Stimulated activated CD8-positive, alpha-beta memory T cell treated with anti-CD3 and anti-CD28 coated beads, Interleukin-15, amount 100 ng/mL, for 48 hours (primary cell): Measurements from ENCODE around the gene OCIAD2.
A peak's percentile ranks its signal among the peaks of the same experiment; 100 is the strongest.
"Not testable (repeated sequence)": the region's sequence is repeated elsewhere in the genome, so short reads cannot be mapped to it uniquely, and the experiment has no call there.

ENCODE experiments used
- DNase-seq, 2 donors: peaks; one replicate each; pipeline ENCODE4 v3.0.0-alpha.2; 2020; ENCODE audit warnings: low read depth in 2 of 2

The OCIAD2 gene

GRCh38 chr4:48906206-48907173 is at the start of gene OCIAD2:
OCIAD2 (minus strand) TSS chr4:48906774; CDS start chr4:48904549, 2,225 bp downstream.
- peak; percentile 51 to 70 for DNase-seq

GRCh38 chr4:48954314-48954713 is 47.7 kb upstream of the OCIAD2 start:
- DNase-seq, result no peak

- no peak for DNase-seq
Measured at GRCh38 chr4:48949518-48950219, 43.1 kb upstream of the OCIAD2 start.

GRCh38 chr4:48949086-48949485 is 42.5 kb upstream of the OCIAD2 start:
- no peak for DNase-seq

- DNase-seq, result no peak
Measured at GRCh38 chr4:48947731-48948130, 41.2 kb upstream of the OCIAD2 start.

GRCh38 chr4:48945981-48946380 is 39.4 kb upstream of the OCIAD2 start:
- no peak for DNase-seq

GRCh38 chr4:48944756-48945241 is 38.2 kb upstream of the OCIAD2 start:
- peak in 1 of 2 donors; percentile 8 for DNase-seq

DNA sequence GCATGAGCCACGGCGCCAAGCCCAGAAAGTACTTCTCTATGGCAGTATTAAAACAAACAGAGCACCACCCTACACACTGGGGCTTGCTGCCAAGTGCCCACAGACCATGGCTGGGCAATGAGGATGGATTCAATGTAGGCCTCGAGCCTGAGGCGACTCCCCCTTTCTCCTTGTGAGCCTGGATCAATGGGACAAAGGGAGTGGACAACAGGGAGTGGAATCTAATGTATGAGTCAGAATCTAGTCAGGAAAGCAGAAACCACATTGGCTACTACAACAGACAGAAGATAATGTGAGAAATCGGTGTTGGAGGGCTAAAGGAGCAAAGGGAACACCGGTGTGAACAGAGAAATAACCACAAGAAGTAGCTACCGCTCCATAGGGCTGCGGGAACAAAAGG is 37.7 kb upstream of the OCIAD2 start:
- no peak for DNase-seq

- DNase-seq, result no peak
Measured at GRCh38 chr4:48943387-48943786, 36.8 kb upstream of the OCIAD2 start.

GRCh38 chr4:48939785-48940184 is 33.2 kb upstream of the OCIAD2 start:
- DNase-seq, result no peak

DNA sequence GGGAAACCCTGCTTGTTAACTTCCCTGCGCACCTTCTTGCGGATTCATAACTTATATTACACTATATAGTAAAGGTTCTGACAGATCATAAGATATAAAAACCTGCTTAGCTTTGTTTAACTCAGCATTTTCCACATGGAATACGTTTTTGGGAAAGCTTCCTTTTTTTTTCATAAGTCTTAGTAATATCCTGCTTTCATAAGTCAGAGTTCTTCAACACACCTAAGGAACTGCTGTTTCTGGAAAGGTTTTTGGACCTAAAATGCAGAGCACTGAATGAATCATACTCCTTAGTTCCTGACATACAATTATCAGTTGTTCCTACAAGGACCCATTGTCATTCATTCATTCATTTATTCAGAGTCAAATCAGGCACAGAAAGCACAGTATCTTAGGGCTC is 32.3 kb upstream of the OCIAD2 start:
- no peak for DNase-seq

GRCh38 chr4:48937033-48937432 is 30.5 kb upstream of the OCIAD2 start:
- no peak for DNase-seq

DNA sequence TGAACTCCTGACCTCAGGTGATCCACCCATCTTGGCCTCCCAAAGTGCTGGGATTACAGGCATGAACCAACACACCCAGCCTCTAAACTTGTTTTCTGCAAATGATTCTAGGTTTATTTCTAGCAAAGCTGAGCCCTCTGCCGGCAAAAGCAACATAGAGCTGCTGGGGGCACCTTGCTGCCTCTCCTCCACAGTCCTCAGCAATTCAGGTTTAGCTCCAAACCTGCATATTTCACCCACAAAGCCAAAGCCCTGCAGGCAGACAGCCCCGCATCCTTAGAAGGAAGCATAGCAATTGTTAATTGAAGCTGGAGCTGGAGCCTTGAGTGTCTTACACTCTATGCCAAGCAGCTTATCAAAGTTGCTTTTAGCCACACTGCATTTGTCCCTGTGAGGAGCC is 24.9 kb upstream of the OCIAD2 start:
- DNase-seq, result no peak

DNA sequence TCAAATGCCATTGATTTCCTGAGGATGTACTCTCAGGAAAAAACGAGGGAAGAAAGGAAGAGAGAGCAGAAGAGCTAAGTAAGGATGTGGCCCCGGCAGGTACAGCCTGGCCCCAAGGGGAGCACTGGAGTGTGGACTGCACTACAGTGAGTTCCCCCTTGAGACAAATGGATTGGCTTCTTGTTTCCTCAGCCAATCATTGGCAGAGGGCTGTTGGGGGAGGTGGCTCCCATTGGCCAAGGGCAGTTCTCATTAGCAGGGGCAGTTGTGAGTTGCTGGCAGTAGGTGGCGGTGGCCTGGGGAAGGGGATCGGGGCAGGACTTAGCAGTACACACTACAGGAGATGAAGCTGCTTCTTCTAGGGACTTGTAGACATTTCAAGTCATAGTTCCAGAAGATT is 24.1 kb upstream of the OCIAD2 start:
- no peak for DNase-seq

GRCh38 chr4:48924416-48924815 is 17.8 kb upstream of the OCIAD2 start:
- no peak for DNase-seq

- not testable (repeated sequence) for DNase-seq
Measured at GRCh38 chr4:48923065-48923464, 16.5 kb upstream of the OCIAD2 start.

- no peak for DNase-seq
Measured at GRCh38 chr4:48914311-48914710, 7.7 kb upstream of the OCIAD2 start.

GRCh38 chr4:48913346-48913745 is 6.8 kb upstream of the OCIAD2 start:
- no peak for DNase-seq

DNA sequence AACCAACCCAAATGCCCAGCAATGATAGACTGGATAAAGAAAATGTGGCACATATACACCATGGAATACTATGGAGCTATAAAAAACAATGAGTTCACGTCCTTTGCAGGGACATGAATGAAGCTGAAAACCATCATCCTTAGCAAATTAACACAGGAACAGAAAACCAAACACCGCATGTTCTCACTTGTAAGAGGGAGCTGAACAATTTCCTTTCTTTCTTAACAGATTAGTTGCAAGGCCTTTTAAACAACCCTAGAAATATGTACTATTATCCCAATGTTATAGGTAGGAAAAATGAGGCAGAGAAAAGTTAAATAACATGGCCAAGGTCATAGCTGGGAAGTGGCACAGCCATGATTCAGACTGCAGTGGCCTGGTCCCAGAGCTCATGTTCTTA is 5.8 kb upstream of the OCIAD2 start:
- DNase-seq, result no peak

GRCh38 chr4:48910511-48910910 is 3.9 kb upstream of the OCIAD2 start:
- no peak for DNase-seq

GRCh38 chr4:48909697-48910096 is 3.1 kb upstream of the OCIAD2 start:
- peak; percentile 53 to 73 for DNase-seq

DNA sequence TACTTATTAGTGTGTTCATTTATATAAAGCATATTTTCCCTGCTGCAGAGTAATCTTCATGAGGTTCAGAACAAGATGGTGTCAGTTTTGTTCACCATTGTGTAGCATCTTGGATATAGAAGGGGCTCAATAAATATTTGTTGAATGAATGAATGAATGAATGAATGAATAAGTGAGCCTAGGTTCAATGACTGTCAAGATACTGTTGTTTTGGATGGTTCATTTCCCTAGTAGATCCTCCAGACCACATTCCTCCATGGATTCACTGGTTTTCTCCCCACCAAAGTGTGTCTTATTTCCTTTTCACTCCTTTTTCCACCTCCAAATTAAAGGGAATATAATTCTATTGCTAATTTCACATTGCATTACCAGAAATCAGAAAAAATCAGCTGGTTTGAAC is 2.1 kb upstream of the OCIAD2 start:
- no peak for DNase-seq
